Measurements from ENCODE around the gene PDE9A. TPM values are rescaled to one million over a fixed set of nuclear protein-coding genes. Genes with fewer than 3 reads are reported as not detected.

The PDE9A gene
- polyA plus RNA-seq, 1 experiment = 0.14 TPM

DNA sequence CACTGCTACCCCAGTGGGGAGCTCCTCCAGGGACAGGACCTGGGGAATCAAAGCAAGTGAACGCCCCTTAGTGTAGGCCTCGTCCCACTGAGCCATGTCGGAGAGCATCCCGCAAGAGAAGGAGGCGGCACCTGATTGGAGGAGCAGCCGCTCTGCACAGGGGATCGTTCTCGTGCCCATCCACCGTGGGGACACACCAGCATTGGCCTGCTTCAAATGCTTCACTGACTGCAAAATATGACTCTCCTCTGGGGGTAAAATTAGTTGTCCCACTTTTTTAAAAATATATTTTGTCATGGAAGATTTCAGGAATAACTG is 111.0 kb downstream of the PDE9A start:
- Histone ChIP-seq H3K27me3 (ENCODE audit: control insufficient read depth, insufficient read depth, low read length) (peaks cover 3% of the 10 kb centered on the region), H3K4me3 (ENCODE audit: low read depth, low read length) (no peak overlapping the region), H3K9me3 (ENCODE audit: control insufficient read depth, insufficient read depth, low read length) (no peaks in the 10 kb centered on the region), H3K27ac (ENCODE audit: low read depth, low read length) (no peak overlapping the region)
- ChIA-PET CTCF (no interaction called here), POLR2A (no interaction called here)
- TF ChIP-seq, protein P1, sequence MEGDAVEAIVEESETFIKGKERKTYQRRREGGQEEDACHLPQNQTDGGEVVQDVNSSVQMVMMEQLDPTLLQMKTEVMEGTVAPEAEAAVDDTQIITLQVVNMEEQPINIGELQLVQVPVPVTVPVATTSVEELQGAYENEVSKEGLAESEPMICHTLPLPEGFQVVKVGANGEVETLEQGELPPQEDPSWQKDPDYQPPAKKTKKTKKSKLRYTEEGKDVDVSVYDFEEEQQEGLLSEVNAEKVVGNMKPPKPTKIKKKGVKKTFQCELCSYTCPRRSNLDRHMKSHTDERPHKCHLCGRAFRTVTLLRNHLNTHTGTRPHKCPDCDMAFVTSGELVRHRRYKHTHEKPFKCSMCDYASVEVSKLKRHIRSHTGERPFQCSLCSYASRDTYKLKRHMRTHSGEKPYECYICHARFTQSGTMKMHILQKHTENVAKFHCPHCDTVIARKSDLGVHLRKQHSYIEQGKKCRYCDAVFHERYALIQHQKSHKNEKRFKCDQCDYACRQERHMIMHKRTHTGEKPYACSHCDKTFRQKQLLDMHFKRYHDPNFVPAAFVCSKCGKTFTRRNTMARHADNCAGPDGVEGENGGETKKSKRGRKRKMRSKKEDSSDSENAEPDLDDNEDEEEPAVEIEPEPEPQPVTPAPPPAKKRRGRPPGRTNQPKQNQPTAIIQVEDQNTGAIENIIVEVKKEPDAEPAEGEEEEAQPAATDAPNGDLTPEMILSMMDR (IDR thresholded peaks at IDR 0.05; ENCODE audit: low read depth, low read length) = no peak
- no peak for DNase-seq (ENCODE audit: low read depth, low spot score)

DNA sequence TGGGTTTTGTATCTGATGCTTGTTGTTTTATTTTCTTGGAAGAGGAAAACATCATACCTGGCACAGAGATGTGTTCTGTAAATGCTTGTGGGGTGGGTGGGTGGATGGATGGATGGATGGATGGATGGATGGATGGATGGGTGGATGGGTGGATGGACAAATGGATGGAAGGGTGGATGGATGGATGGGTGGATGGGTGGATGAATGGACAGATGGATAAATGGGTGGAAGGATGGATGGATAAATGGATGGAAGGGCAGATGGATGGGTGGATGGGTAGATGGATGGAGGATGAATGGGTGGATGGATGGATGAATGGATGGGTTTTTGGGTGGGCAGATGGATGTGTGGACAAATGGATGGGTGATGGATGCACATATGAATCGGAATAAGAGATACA is 111.5 kb downstream of the PDE9A start:
- Histone ChIP-seq H3K27me3 (ENCODE audit: control insufficient read depth, insufficient read depth, low read length) (peaks cover 3% of the 10 kb centered on the region), H3K9me3 (ENCODE audit: control insufficient read depth, insufficient read depth, low read length) (no peaks in the 10 kb centered on the region; the same call in 1 of the 2 replicates), H3K27ac (ENCODE audit: low read depth, low read length) (no peak overlapping the region), H3K4me3 (ENCODE audit: low read depth, low read length) (no peak overlapping the region)
- TF ChIP-seq, protein P1 (IDR thresholded peaks at IDR 0.05; ENCODE audit: low read depth, low read length) = no peak
- ChIA-PET POLR2A (no interaction called here), CTCF (no interaction called here)
- DNase-seq (ENCODE audit: low read depth, low spot score) = no peak

DNA sequence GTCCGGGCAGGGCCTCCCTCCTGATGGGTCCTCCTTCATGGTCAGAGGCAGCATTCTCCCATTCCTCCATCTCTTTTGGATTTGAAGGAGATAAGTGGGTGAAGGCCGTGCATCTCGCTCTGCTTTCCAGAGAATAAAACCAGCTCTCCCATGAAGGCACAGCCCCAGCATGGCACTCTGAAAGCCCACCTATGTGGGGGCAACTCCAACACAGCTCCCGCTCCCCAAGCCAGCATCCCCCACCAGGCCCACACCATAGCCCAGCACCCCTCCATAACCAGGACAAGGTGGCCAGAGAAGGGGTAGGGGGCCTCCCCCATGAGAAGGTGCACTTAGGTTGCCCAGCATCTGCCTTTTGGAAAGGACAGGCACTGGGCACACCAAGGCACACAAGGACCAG is 112.2 kb downstream of the PDE9A start:
- CTCF ChIA-PET = no interaction called here
- TF ChIP-seq, protein P1 (IDR thresholded peaks at IDR 0.05; ENCODE audit: low read depth, low read length) = no peak
- DNase-seq (ENCODE audit: low read depth, low spot score) = no peak
- peaks cover 3% of the 10 kb centered on the region for H3K27me3 ChIP-seq (ENCODE audit: control insufficient read depth, insufficient read depth, low read length)
- POLR2A ChIA-PET = no interaction called here
- no peak overlapping the region for H3K4me3 ChIP-seq (ENCODE audit: low read depth, low read length)
- no peaks in the 10 kb centered on the region; the same call in 1 of the 2 replicates for H3K9me3 ChIP-seq (ENCODE audit: control insufficient read depth, insufficient read depth, low read length)
- no peak overlapping the region for H3K27ac ChIP-seq (ENCODE audit: low read depth, low read length)

DNA sequence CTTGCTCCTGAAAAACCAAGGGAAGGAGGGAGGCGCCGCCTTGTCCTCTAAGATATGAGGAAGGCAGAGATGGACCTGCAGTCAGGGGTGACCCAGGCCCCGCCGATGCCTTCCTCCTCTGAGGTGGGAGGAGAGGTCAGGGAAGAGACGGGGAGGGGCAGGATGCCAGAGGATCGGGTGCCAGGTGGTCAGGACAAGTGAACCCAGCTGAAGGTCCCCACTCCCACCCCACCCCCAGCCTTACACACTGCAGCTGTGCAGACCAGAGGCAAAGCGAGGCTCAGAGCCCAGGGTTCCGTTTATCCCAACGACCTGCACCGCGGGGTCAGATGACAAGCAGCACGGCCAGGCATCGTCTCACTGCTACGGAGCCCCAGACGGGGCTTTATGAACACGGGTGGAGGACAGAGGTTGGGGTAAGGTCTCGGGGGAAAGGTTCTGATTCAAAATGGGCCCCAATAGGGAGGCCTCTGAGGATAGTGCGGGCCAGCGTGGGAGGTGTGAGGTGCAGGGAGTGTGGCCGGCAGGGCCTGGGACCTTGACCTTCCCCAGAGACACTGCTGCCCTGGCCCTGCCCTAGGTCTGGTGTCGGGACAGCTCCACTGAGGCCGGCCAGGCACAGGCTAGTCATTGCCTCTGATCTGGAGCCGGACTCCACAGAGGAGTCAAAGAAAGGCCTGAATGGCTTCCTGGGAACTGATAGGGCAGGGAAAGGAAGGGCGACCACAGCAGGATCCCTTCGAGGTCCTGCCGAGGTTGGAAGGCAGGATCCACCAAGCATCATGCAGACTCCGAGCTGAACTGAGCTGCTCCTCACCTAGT is 113.5 kb downstream of the PDE9A start:
- TF ChIP-seq, protein P1 (IDR thresholded peaks at IDR 0.05; ENCODE audit: low read depth, low read length) = no peak
- CTCF ChIA-PET = no interaction called here
- Histone ChIP-seq H3K9me3 (ENCODE audit: control insufficient read depth, insufficient read depth, low read length) (no peaks in the 10 kb centered on the region; the same call in 1 of the 2 replicates), H3K27me3 (ENCODE audit: control insufficient read depth, insufficient read depth, low read length) (peaks cover 3% of the 10 kb centered on the region), H3K4me3 (ENCODE audit: low read depth, low read length) (no peak overlapping the region), H3K27ac (ENCODE audit: low read depth, low read length) (no peak overlapping the region)
- DNase-seq (ENCODE audit: low read depth, low spot score) = no peak
- POLR2A ChIA-PET = no interaction called here

DNA sequence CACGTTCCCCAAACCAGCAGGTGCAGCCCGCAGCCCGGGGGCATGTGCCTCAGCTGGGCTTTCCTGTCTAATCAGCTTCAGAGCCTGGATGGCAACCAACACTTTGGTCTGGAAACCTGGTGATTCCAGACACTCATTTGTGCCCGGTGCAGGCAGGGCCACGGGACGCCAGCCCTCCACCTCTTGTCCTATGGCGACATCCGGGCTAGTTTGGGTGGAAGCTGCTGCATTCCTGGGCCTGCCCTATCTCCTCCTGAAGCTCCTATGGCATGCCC is 114.1 kb downstream of the PDE9A start:
- CTCF ChIA-PET = no interaction called here
- H3K4me3 ChIP-seq (ENCODE audit: low read depth, low read length) = no peak overlapping the region
- no peak overlapping the region for H3K27ac ChIP-seq (ENCODE audit: low read depth, low read length)
- TF ChIP-seq, protein P1 (IDR thresholded peaks at IDR 0.05; ENCODE audit: low read depth, low read length) = no peak
- POLR2A ChIA-PET = no interaction called here
- no peaks in the 10 kb centered on the region; the same call in 1 of the 2 replicates for H3K9me3 ChIP-seq (ENCODE audit: control insufficient read depth, insufficient read depth, low read length)
- peaks cover 3% of the 10 kb centered on the region for H3K27me3 ChIP-seq (ENCODE audit: control insufficient read depth, insufficient read depth, low read length)
- DNase-seq (ENCODE audit: low read depth, low spot score) = no peak
